Upper lobe of left lung (tissue), 4 donors: ENCODE data around the gene ASIC2.

Experiments used
- CTCF ChIP-seq, 6 experiments: fragments of 450-650 bp in 4 of 6; fragments of 200-600 bp in 2 of 6; sonication (generic) in 2 of 6; IDR thresholded peaks; one replicate each; pipeline ENCODE4 v1.5.1; 2016 to 2019; ENCODE audit warnings: antibody characterized with exemption in 6 of 6
- POLR2A ChIP-seq, 4 donors: fragments of 450-650 bp; IDR thresholded peaks; one replicate each; pipeline ENCODE4 v1.5.1; 2016 to 2017; ENCODE audit warnings: antibody characterized with exemption in 4 of 4, mild to moderate bottlenecking in 2 of 4
- POLR2AphosphoS5 ChIP-seq, 2 donors: sonication (generic); formaldehyde crosslinking; IDR thresholded peaks; one replicate each; pipeline ENCODE4 v1.5.1; 2017; ENCODE audit warnings: antibody characterized with exemption in 2 of 2

- TF ChIP-seq CTCF (IDR thresholded peaks at IDR 0.05) (no peak), POLR2A (IDR thresholded peaks at IDR 0.05) (no peak), POLR2AphosphoS5 (IDR thresholded peaks at IDR 0.05) (no peak)
These were observed 64.1 kb downstream of the ASIC2 start for GRCh38 chr17:33229028-33229427.
